Subcutaneous adipose tissue (tissue), 4 donors: Measurements from ENCODE around the gene MYBBP1A. TPM values are rescaled to one million over a fixed set of nuclear protein-coding genes. Genes with fewer than 3 reads are reported as not detected.

ENCODE experiments used
- total RNA-seq, 4 donors: library from RNA; depleted of rRNA; stranded (reverse); fragments of >200 nt; gene quantifications; one replicate each; pipeline ENCODE4 v1.1.0, GENCODE V29; 2016
- TF ChIP-seq, protein P1 (sequence below): fragments of 450-650 bp; IDR thresholded peaks from one replicate; pipeline ENCODE4 v1.5.1; 2016; ENCODE audit warnings: low read depth, mild to moderate bottlenecking, control low read depth, antibody characterized with exemption, moderate library complexity

MYBBP1A gene
- total RNA-seq, 4 donors from 2014 or later = 16.5 to 34.7 (median 28.7) TPM

DNA sequence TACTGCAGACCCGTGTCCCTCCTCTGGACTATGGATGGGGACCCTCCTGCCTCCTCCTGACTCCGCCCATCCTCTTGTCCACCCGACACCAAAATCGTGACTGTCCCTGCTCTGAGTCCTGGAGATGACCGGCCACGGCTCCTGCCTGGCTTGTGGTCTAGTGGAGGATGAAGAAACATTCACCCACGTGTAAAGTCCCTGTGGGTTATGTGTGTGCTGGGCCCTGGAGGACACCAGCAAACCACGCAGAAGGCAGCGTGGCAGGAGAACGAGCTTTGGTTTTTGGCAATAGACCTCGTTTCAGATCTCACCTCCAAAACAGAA lies 44.6 kb downstream of the MYBBP1A start:
- TF ChIP-seq, protein P1, sequence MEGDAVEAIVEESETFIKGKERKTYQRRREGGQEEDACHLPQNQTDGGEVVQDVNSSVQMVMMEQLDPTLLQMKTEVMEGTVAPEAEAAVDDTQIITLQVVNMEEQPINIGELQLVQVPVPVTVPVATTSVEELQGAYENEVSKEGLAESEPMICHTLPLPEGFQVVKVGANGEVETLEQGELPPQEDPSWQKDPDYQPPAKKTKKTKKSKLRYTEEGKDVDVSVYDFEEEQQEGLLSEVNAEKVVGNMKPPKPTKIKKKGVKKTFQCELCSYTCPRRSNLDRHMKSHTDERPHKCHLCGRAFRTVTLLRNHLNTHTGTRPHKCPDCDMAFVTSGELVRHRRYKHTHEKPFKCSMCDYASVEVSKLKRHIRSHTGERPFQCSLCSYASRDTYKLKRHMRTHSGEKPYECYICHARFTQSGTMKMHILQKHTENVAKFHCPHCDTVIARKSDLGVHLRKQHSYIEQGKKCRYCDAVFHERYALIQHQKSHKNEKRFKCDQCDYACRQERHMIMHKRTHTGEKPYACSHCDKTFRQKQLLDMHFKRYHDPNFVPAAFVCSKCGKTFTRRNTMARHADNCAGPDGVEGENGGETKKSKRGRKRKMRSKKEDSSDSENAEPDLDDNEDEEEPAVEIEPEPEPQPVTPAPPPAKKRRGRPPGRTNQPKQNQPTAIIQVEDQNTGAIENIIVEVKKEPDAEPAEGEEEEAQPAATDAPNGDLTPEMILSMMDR = no peak

DNA sequence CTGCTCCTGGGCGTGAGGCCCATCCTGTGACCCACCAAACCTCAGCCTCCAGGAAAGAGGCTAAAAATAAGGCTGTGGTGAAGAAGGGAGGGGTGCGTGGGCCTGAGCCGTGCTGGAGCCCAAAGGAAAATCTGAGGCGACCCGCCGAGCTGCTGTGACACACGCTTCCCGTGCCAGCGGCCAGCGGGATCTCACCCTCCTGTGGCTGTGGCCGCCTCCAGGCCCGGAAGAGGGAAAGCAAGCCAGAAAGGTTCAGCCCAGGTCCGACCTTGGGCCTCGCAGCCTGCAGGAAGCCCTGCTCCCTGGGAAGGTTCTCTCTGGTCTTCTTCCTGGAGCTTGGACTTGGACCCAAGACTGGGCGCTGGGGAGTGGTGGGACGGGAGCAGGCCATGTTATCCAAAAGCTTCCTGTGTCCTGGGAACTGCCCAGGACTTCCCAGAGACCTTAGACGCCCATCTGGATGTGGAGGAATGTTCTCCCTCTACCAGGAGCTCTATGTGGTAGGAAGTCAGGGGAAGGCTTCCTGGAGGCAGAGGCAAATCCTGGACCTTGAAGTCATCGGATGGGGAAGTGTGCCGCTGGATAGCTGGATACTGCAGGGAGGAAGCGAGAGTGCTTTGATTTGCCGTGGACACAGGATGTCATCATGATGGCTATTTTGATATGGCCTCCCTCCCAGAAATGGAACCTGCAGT lies 45.1 kb downstream of the MYBBP1A start:
- TF ChIP-seq, protein P1 = no peak

DNA sequence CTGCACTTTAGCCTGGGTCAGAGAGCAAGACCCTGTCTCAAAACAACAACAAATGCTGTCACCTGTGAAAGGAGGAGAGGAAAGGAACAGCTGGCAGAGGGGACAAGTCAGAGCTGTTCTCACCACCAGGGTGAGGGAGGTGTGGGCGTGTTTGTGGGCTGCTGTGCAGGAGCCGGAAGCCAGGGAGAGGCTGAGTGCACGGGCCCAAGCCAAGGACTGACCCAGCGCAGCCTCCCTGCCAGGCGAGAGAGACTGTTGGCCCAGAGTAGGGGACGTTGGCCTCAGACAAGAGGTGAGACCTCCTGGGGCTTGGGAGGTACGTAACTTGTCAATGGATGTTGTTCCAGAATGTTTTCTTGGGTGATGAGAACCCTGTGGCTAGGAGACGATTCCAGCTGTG lies 45.8 kb downstream of the MYBBP1A start:
- TF ChIP-seq, protein P1 = no peak

DNA sequence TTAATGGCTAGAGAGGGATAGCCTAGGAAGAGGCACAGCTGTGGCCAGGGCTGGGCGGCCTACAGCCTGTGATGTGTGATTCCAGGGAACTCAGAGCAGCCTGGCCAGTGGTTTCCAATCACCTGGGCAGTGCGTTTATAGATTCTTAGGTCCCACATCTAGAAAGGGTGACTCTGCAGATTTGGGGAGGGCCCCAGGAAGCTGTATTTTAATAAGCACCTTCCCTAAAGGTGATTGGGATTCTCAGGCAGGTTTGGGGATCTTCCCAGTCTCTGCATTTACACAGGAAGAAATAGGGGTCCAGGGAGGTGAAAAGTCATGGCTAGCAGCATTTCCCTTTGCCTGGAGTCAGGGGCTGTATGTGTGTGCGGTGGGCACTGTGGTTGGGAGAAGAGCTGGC lies 47.0 kb downstream of the MYBBP1A start:
- TF ChIP-seq, protein P1 = no peak

DNA sequence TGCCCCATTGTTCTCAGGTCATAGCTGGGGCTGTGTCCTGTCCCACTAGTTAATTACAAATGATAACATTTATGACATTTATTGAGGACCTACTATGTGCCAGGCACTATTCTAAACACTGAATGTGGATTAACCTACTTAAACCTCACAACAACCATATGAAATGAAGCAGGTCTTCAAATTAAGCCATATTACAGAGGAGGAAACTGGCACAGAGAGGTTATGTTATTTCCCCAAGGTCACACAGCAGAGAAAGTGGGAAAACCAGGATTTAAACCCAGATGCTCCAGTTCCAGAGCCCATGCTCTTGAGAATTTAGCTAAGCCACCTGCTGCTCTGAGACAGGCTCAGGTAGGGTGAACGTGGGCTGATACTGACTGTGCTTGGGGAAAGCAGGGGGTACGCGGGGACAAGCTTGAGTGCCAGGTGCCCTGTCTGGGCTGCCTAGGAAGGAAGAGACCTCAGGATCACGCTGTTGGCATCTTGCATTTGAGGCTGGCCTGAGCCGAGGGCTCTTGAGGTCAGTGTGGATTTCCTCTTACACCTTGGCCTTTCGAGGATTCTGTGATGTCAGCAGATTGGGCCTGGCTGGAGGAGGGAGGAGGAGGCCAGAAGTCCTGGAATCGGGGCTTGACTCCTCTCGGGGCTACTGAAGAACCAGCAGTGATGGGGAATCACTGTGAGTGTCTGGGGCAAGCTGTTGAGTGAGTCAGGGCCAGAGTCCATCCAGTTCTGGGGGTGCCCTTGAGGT lies 47.6 kb downstream of the MYBBP1A start:
- TF ChIP-seq, protein P1 = no peak

DNA sequence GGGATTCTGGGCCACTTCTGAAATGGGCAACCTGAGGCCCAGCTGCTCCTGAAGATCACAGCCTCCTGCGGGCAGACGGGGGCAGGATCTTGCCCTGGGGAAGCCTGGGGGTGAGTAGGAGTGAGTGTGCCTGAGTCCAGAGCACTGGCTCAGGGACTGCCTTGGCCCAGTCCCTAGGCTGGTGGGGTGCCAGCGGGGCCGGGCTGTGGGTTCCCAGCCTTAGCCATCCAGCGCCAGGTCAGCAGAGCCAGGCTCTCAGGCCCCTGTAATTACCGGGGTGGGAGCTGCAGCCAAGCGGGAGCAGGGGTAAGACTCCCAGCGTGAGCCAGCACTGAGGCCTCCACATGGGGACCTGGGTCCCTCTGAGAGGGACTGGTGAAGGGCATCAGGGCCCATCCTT lies 48.3 kb downstream of the MYBBP1A start:
- TF ChIP-seq, protein P1 = no peak

DNA sequence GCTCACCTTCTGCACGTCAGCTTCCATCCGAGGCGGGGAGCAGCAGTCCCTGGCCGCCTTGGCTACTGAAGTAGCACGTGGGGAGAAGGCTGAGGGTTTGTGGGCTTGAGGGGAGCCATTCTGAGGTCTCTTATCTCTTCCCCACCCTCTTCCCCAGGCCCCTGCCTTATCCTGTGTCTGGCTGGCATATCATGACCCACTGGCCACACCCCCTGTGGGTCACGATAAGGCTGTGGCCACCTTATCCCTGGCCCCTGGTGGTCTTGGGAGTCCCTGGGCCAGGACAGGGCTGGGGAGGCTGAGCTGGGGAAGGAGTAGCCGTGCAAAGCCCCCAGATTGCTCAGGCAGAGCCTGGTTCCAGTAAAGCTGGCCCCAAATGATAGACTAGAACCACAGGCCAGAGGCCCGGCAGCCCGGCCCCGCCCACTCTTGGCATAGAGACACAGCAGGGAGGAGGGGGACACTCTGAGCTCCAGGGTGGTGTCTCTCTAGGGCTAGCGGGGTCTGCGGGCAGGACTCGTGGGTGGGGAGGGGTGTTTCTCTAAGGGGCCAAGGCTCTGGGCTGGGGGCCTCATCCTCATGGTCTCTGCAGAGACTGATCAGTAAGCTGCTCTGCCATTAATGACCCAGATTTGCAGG lies 48.9 kb downstream of the MYBBP1A start:
- TF ChIP-seq, protein P1 = no peak
